Astrocyte (in vitro differentiated cells and primary cell): ENCODE data around the gene SARDH.

Experiments
- EZH2 ChIP-seq: IDR thresholded peaks from 2 replicates; pipeline ENCODE4 v1.6.1; 2012; ENCODE audit warnings: mild to moderate bottlenecking, low read length, inconsistent platforms; ENCODE audit not compliant: insufficient read depth
- TF ChIP-seq, protein P1 (sequence below): IDR thresholded peaks from 2 replicates; pipeline ENCODE4 v1.5.1; 2011; ENCODE audit warnings: low read depth, mild to moderate bottlenecking, inconsistent platforms, low read length, moderate library complexity; ENCODE audit not compliant: insufficient read depth

DNA sequence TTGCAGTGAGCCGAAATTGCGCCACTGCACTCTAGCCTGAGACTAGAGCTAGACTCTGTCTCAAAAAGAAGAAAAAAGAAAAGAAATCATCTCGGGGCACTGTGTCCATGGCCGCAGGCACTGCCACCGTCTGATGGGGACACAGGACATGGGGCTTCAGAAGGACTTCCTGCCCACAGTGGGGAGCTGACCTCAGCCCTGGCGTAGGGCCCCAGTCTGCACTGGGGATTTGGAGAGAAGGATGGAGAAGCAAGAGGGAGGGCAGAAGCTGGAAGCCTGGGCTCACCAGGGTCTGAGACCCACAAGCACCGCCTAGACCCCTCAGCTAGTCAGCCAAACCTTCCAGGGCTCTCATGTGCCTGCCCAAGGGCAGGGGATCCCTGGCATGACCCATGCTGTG is 4.1 kb upstream of the SARDH start:
- TF ChIP-seq, protein P1, sequence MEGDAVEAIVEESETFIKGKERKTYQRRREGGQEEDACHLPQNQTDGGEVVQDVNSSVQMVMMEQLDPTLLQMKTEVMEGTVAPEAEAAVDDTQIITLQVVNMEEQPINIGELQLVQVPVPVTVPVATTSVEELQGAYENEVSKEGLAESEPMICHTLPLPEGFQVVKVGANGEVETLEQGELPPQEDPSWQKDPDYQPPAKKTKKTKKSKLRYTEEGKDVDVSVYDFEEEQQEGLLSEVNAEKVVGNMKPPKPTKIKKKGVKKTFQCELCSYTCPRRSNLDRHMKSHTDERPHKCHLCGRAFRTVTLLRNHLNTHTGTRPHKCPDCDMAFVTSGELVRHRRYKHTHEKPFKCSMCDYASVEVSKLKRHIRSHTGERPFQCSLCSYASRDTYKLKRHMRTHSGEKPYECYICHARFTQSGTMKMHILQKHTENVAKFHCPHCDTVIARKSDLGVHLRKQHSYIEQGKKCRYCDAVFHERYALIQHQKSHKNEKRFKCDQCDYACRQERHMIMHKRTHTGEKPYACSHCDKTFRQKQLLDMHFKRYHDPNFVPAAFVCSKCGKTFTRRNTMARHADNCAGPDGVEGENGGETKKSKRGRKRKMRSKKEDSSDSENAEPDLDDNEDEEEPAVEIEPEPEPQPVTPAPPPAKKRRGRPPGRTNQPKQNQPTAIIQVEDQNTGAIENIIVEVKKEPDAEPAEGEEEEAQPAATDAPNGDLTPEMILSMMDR, result no peak
- TF ChIP-seq EZH2, result no peak
